Neuron (in vitro differentiated cells): ENCODE data around the gene FBLIM1.

Source experiments
- H2AFZ ChIP-seq: one replicate; pipeline ENCODE4 v1.6.1; 2013; ENCODE audit warnings: low read depth, mild to moderate bottlenecking, inconsistent platforms, low read length, moderate library complexity
- H3K27me3 ChIP-seq: one replicate; pipeline ENCODE4 v1.6.1; 2013; ENCODE audit warnings: low read length; ENCODE audit not compliant: insufficient read depth
- H3K36me3 ChIP-seq: one replicate; pipeline ENCODE4 v1.6.1; 2013; ENCODE audit warnings: low read length; ENCODE audit not compliant: insufficient read depth
- H3K4me1 ChIP-seq: one replicate; pipeline ENCODE4 v1.6.1; 2013; ENCODE audit warnings: low read length; ENCODE audit not compliant: insufficient read depth
- H3K4me3 ChIP-seq: 2 replicates; pipeline ENCODE4 v1.5.1; 2013; ENCODE audit warnings: mild to moderate bottlenecking, low read length, moderate library complexity
- H3K9me3 ChIP-seq: one replicate; pipeline ENCODE4 v1.6.1; 2013; ENCODE audit warnings: low read length

The FBLIM1 gene

DNA sequence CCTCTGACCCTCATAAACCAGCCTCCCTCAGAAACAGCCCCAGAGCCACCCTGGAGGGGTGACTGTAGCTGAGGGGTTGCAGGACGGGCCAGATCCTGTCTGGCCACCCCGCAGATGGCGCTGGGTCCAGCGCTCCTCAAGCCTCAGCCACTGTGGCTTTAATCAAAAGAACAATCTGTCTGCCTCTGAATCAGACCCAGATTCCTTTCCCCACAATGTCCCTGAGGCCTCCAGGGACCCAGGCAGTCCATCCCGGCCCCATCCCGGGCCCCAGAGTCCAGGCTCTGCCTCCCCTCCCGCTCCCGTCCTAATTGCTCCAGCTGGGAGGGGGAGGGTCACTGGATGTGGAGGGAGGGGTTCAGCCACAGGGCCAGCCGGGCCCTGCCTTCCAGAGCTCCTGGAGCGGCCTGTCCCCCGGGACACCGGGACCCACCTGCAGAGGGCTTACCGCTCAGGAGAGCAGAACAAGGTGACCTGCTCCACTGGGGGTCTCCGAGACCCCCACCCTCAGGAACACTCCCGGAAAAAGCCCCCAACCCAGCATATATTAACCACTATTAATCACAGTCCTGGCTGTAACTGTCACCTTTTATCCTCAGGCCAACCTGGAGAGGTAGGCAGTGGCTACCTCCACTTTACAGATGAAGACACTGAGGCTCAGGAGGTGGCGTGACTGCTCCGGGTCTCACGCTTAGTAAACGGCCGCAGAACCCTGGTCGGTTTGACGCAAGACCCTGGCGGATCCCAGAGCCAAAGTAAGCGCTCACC is 836 bp upstream of the FBLIM1 start:
- Histone ChIP-seq H3K36me3 (no peaks in the 10 kb centered on the region), H3K27me3 (peaks cover 25% of the 10 kb centered on the region), H2AFZ (peak overlapping the region; percentile 1), H3K4me3 (peak overlapping the region; percentile 27), H3K9me3 (no peaks in the 10 kb centered on the region), H3K4me1 (peaks cover 27% of the 10 kb centered on the region)

DNA sequence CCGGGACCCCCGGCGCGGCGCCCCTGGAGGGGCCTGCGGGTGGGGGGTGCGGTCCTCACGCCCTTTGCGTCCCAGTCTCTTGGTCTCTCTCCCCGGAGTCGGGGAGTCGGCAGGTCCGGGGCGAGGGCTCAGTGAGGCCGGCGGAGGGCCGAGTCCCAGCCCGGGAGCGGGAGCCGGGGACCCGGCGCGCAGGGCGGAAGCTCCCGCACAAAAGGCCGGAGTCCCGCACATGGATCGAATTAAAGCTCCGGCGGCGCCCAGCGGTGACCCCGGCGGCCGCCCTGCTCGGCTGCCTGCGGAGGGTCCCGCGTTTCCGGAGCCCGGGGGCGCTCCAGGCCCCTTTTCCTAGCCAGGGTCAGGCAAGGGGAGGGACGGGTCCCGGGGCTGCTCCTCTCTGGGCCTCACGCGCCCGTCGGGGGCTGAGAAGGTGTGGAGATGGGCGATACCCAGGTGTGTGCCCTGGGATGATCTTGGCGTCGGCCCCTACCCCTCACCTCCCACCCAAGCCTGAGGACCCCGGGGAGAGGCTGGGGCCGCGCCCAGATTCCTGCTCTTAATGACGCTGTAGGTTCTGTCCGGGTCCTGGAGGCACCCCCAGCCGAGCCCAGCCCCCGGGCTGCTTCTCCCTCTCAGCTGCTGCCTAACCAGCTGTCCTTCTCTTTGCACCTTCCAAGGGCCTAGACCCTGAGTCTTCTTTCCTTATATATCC is 512 bp downstream of the FBLIM1 start:
- Histone ChIP-seq H3K36me3 (no peaks in the 10 kb centered on the region), H3K4me3 (peak overlapping the region; percentile 54), H3K9me3 (no peaks in the 10 kb centered on the region), H3K27me3 (peaks cover 25% of the 10 kb centered on the region), H3K4me1 (peaks cover 27% of the 10 kb centered on the region), H2AFZ (peak overlapping the region; percentile 63)

DNA sequence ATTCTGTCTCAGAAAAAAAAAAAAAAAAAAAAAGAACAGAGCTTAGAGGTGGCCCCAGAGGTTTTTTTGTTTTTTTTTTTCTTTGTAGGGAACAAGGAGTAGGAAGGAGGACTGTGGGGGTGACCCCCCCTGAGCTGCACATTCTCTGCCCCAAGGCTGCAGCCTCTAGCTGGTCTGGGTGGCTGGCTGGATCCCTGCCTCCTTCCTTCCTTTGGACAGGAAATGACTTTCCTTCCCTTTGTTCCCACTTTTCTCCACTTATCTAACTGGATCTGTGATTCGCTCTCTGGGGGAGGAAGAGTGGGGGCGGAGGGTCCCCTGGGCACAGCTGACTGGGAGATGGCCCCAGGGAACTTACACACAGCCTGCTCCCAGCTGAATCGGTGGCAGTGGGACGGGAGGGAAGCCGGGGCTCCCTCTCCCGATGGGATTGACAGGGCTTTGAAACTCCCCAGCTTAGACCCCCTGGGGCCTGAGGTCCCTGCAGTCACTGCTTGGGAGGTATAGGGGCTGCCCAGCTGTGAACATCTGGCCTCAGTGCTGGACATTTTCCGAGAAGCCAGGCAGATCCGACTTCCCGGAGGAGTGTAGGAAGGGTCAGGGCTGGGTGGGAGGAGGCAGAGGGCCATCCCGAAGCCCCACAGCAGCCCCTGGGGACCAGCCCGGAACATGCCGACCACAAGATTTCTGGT is 2.1 kb downstream of the FBLIM1 start:
- H3K4me3 ChIP-seq: no peak overlapping the region
- H2AFZ ChIP-seq: no peak overlapping the region
- peaks cover 3% of the 10 kb centered on the region for H3K36me3 ChIP-seq
- no peaks in the 10 kb centered on the region for H3K9me3 ChIP-seq
- H3K27me3 ChIP-seq: peaks cover 25% of the 10 kb centered on the region
- H3K4me1 ChIP-seq: peaks cover 27% of the 10 kb centered on the region

DNA sequence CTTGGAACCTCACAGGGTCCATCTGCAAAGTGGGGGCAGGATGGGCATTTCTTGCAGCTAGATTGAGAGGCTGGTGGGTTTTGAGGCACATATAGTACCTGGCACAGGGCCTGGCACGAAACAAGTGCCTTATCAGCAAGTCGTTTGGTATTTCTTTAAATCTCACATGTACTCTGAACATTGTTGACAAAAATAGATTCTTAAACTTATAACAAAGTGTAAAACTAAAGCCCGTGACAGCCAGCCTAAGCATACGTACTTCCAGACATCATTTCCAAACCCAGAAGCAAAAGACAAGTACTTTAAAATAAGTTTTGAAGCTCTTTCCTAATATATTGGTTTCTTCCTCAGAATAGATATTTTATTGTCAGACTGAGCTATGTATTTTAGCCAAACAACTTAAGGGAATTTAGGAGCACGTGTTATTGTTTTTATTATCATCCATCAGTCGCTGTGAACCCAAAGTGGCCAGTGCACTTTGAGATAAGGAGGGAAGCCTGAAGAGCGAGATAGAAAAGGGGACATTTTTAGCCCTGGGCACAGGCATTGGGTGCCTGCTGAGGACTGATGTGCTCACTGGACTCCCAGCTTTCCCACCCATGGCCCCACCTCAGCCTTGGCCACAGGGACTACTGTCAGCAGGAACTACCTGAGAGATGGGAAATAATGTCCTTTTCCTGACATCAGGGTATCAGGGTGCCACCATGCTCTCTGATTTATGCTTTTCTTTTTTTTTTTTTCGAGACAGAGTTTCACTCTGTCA is 3.0 kb downstream of the FBLIM1 start:
- Histone ChIP-seq H3K4me1 (peaks cover 21% of the 10 kb centered on the region), H2AFZ (no peak overlapping the region), H3K27me3 (peaks cover 21% of the 10 kb centered on the region), H3K36me3 (peaks cover 3% of the 10 kb centered on the region), H3K9me3 (no peaks in the 10 kb centered on the region), H3K4me3 (no peak overlapping the region)

DNA sequence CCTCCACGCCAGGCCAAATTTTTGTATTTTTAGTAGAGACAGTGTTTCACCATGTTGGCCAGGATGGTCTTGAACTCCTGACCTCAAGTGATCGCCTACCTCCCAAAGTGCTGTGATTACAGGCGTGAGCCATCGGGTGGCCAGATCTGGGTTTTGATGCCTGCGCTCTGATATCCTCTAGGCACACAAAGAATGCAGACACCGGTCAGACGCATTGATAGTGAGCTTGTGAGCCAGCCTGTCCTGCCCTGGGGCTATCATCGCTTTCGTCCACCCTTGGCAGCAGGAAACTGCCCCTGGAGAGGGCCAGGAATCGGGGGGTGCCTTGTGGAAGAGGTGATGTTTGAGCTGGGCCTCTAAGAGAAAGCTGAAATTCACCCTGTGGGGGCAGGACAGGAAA is 4.0 kb downstream of the FBLIM1 start:
- peaks cover 3% of the 10 kb centered on the region for H3K36me3 ChIP-seq
- H3K9me3 ChIP-seq: no peaks in the 10 kb centered on the region
- H2AFZ ChIP-seq: no peak overlapping the region

DNA sequence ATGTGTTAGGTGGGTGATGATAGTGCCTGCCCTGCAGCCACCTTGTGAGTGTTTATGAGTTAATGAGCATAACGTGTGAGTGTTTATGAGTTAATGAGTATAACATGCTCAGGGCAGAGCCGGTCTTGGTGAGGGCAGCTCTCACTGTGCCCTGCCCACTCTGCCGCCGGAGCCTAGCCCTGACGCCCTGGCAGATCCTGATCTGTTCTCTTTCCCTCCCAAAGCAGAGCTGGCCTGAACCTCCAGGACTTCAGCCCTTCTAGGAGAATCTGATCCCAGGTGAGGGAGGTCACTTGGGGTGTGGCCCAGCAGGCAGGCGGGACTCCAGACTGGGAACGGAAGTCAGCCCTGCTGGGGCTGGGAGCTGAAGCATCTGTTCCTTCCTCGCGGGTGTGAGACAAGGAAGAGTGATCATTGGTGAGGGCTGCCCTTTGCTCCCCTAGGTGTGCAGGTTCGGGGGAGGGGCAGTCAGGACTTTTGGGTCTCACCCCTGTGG is 5.7 kb downstream of the FBLIM1 start:
- H2AFZ ChIP-seq: no peak overlapping the region
- peaks cover 7% of the 10 kb centered on the region for H3K4me1 ChIP-seq
- H3K9me3 ChIP-seq: no peaks in the 10 kb centered on the region
- peaks cover 3% of the 10 kb centered on the region for H3K36me3 ChIP-seq
- no peak overlapping the region for H3K4me3 ChIP-seq
- peaks cover 3% of the 10 kb centered on the region for H3K27me3 ChIP-seq

More for the DNA sequence above, 4.0 kb downstream of the FBLIM1 start:
- Histone ChIP-seq H3K27me3 (peaks cover 11% of the 10 kb centered on the region), H3K4me1 (peaks cover 16% of the 10 kb centered on the region), H3K4me3 (no peak overlapping the region)

DNA sequence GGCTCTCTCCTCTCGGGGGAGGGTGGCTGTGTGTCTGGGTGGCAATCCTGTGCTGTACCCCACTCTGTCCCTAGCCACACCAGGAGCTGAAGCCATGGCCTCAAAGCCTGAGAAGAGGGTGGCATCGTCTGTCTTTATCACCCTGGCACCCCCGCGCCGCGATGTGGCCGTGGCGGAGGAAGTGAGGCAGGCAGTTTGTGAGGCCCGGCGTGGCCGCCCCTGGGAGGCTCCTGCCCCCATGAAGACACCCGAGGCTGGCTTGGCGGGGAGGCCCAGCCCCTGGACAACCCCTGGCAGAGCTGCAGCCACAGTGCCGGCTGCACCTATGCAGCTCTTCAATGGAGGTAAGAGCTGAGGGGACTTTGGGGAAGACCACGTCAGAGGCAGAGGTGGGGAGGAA is 6.3 kb downstream of the FBLIM1 start:
- Histone ChIP-seq H3K9me3 (no peaks in the 10 kb centered on the region), H2AFZ (no peak overlapping the region), H3K4me3 (no peak overlapping the region), H3K4me1 (peaks cover 3% of the 10 kb centered on the region), H3K27me3 (no peaks in the 10 kb centered on the region), H3K36me3 (peaks cover 3% of the 10 kb centered on the region)

DNA sequence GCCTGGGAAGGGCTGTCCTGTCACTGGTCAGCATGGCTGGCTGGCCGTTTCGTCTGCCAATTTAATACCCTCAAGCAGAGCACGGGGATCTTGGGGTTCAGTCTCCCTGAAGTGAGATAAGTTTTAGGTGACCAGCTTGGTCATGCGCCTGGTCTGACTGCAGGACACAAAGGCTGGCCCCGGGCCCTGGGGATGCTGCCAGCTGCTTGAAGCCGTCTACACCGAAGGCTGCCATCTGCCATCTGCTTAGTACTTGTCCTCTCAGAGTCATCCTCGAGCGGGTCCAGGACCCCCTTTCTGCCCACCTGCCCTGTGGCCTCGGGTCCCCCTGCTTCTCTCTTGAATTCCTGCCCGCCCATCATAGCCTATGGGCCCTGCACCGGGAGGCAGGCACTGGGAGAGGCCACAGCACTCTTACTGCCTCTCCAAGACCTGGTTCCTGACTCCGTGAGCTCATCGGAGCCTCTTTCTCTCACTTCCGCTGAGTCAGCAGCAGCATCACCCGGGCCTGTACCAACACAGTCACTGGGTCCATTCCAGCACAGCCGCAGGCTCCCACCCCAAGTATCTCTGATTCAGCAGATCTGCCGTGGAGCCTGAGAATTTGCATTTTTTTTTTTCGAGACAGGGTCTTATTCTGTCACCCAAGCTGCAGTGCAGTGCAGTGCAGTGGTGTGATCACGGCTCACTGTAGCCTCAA is 7.0 kb downstream of the FBLIM1 start:
- Histone ChIP-seq H3K4me3 (no peak overlapping the region), H2AFZ (no peak overlapping the region), H3K27me3 (no peaks in the 10 kb centered on the region), H3K36me3 (peaks cover 3% of the 10 kb centered on the region), H3K4me1 (peaks cover under 1% of the 10 kb centered on the region), H3K9me3 (no peaks in the 10 kb centered on the region)

DNA sequence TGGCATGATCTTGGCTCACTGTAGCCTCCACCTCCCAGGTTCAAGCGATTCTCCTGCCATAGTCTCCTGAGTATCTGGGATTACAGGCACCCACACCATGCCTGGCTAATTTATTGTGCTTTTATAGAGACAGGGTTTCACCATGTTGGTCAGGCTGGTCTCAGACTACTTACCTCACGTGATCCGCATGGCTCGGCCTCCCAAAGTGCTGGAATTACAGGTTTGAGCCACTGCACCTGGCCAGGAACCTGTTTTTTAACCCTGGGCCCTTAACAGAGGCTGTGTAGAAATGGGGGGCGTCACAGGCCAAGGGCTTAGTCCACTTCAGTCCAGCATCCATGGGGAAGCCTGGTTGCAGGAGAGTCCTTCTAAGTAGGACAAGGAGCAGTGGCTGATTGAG is 9.3 kb downstream of the FBLIM1 start:
- Histone ChIP-seq H3K27me3 (no peaks in the 10 kb centered on the region), H3K9me3 (no peaks in the 10 kb centered on the region), H2AFZ (no peak overlapping the region), H3K36me3 (peaks cover 3% of the 10 kb centered on the region), H3K4me1 (no peaks in the 10 kb centered on the region), H3K4me3 (no peak overlapping the region)

DNA sequence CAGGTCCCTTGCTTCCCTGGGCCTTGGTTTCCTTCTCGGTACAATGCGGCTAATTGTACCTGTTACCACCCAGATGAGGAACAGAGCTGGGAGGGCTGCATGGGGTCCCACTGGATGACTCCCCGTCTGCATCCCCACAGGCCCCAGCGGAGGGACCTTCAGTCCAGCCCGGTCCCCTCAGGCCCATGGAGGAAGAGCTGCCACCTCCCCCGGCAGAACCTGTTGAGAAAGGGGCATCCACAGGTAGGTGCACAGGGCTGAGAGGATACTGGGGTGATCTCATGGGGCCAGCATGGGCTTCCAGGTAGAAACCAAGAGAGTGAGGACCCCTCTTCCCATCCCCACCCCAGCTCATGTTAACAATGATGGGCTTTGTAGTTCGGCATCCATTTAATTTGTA is 9.8 kb downstream of the FBLIM1 start:
- Histone ChIP-seq H3K27me3 (no peaks in the 10 kb centered on the region), H3K9me3 (no peaks in the 10 kb centered on the region), H2AFZ (no peak overlapping the region), H3K36me3 (peaks cover 3% of the 10 kb centered on the region), H3K4me3 (no peak overlapping the region), H3K4me1 (no peaks in the 10 kb centered on the region)

DNA sequence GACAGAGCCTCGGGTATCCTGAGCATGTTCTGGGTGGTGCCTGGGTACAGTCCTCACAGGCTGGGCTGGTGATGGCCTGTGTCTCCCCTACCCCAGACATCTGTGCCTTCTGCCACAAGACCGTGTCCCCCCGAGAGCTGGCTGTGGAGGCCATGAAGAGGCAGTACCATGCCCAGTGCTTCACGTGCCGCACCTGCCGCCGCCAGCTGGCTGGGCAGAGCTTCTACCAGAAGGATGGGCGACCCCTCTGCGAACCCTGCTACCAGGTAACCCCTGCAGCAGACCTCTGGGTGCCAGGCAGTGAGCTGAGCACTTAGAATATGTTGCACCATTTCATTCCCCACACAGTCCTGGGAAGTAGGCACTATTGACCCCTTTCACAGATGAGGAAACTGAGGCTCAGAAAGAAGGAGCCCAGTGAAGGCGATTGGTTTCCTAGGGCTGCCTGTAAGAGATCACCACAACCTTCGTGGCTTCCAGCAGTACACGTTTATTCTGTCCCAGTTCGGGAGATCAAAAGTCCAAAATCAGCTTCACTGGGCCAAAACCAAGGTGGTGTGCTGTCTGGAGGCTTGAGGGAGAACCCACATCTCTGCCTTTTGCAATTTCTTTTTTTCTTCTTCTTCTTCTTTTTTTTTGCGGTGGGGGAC is 11.8 kb downstream of the FBLIM1 start:
- Histone ChIP-seq H3K4me1 (no peaks in the 10 kb centered on the region), H3K36me3 (peaks cover 2% of the 10 kb centered on the region), H3K9me3 (no peaks in the 10 kb centered on the region), H3K27me3 (no peaks in the 10 kb centered on the region), H2AFZ (no peak overlapping the region), H3K4me3 (no peak overlapping the region)
